BLaER1 treated with 17β-estradiol and CSF1 and Interleukin-3, amounts not matched to agents 10 nM and 100 nM (cell line): Measurements from ENCODE around the gene OTX1.
A peak's percentile ranks its signal among the peaks of the same experiment; 100 is the strongest.

ENCODE experiments used
- H3K27ac ChIP-seq, 11 experiments: shearing (Covaris generic); formaldehyde crosslinking; 2 replicates each; pipeline ENCODE4 v1.8.1; 2022
- H3K27me3 ChIP-seq, 11 experiments: shearing (Covaris generic); formaldehyde crosslinking; 2 replicates each; pipeline ENCODE4 v1.8.1; 2022
- H3K36me3 ChIP-seq, 11 experiments: shearing (Covaris generic); formaldehyde crosslinking; 2 replicates each; pipeline ENCODE4 v1.8.1; 2022
- H3K4me1 ChIP-seq, 10 experiments: shearing (Covaris generic); formaldehyde crosslinking; 2 replicates each; pipeline ENCODE4 v1.8.1; 2022
- H3K4me2 ChIP-seq, 11 experiments: shearing (Covaris generic); formaldehyde crosslinking; 2 replicates each; pipeline ENCODE4 v1.8.1; 2022
- H3K4me3 ChIP-seq, 10 experiments: shearing (Covaris generic); formaldehyde crosslinking; 2 replicates each; pipeline ENCODE4 v1.8.1; 2022
- H3K9ac ChIP-seq, 11 experiments: shearing (Covaris generic); formaldehyde crosslinking; 2 replicates each; pipeline ENCODE4 v1.8.1; 2022
- H3K9me3 ChIP-seq, 11 experiments: shearing (Covaris generic); formaldehyde crosslinking; replicated peaks in 1 of 11; 2 replicates each; pipeline ENCODE4 v1.8.1; 2022
- H4K20me1 ChIP-seq, 11 experiments: shearing (Covaris generic); formaldehyde crosslinking; 2 replicates each; pipeline ENCODE4 v1.8.1; 2022
- Cebpa-rat ChIP-seq, 11 experiments: shearing (Covaris generic); IDR thresholded peaks; 2 replicates each; pipeline ENCODE4 v1.8.1; 2022

The OTX1 gene

DNA sequence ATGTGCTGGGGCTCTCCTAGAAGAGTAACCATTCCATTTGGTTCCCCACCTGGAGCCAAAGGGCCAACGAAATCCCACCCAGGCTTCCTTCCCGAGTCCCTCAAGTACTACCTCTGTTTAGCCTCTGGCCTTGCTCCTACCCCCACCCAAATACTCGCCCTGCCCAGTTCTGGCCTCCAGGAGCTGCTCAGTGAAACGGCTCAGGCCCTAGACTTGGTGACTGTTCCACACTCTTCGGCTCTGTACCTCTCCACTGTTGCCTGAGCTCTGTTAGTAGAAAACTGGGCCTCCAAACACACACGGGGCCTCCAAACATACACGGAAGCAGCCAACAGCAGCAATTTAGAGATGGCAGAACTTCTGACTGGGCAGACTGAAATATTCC, 4.2 kb downstream of the OTX1 start:
- Histone ChIP-seq H3K4me1 (peaks cover 12 to 48% (median 16%) of the 10 kb centered on the region in 10 experiments; a peak in 19 of 20 replicates), H4K20me1 (peaks cover 0 to 96% (median 85%) of the 10 kb centered on the region in 11 experiments; a peak in 19 of 22 replicates), H3K4me3 (peak overlapping the region in 2 of 10 experiments; percentile 18 to 30; a peak in 1 of 20 replicates), H3K9ac (no peak overlapping the region), H3K27ac (no peak overlapping the region), H3K4me2 (no peak overlapping the region), H3K9me3 (peaks cover 23 to 58% (median 51%) of the 10 kb centered on the region in 11 experiments), H3K27me3 (peaks cover 99 to 100% (median 100%) of the 10 kb centered on the region in 11 experiments), H3K36me3 (no peaks in the 10 kb centered on the region)
- TF ChIP-seq Cebpa-rat (IDR thresholded peaks at IDR 0.05): no peak

DNA sequence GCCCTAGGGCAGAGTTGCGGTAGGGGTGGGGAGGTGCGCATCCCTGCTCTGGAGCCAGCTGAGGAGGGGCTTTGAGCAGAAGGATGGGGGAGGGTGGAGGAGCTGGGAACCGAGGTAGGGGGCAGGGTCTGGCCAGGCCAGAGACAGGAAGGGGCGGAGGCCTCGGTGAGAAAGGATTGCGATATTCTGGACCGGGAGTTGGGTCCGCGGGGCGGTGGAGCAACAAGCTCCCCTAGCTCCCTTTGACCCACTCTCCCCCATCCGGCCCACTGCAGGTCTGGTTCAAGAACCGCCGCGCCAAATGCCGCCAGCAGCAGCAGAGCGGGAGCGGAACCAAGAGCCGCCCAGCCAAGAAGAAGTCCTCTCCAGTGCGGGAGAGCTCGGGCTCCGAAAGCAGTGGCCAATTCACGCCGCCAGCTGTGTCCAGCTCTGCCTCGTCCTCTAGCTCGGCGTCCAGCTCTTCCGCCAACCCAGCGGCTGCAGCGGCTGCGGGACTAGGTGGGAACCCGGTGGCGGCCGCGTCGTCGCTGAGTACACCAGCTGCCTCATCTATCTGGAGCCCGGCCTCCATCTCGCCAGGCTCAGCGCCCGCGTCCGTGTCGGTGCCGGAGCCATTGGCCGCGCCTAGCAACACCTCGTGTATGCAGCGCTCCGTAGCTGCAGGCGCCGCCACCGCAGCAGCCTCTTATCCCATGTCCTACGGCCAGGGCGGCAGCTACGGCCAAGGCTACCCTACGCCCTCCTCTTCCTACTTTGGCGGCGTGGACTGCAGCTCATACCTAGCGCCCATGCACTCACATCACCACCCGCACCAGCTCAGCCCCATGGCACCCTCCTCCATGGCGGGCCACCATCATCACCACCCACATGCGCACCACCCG, 4.8 kb downstream of the OTX1 start:
- no peak overlapping the region for H3K27ac ChIP-seq
- H3K36me3 ChIP-seq: no peaks in the 10 kb centered on the region
- H3K9ac ChIP-seq: no peak overlapping the region
- no peak overlapping the region for H3K4me2 ChIP-seq
- H3K9me3 ChIP-seq: peaks cover 23 to 58% (median 51%) of the 10 kb centered on the region in 11 experiments
- H4K20me1 ChIP-seq: peaks cover 0 to 91% (median 79%) of the 10 kb centered on the region in 11 experiments; a peak in 19 of 22 replicates
- peaks cover 7 to 46% (median 11%) of the 10 kb centered on the region in 10 experiments; a peak in 18 of 20 replicates for H3K4me1 ChIP-seq
- peak overlapping the region in 2 of 10 experiments; percentile 29; a peak in 3 of 20 replicates for H3K4me3 ChIP-seq
- TF ChIP-seq Cebpa-rat (IDR thresholded peaks at IDR 0.05): no peak
- H3K27me3 ChIP-seq: peaks cover 99 to 100% (median 100%) of the 10 kb centered on the region in 11 experiments

DNA sequence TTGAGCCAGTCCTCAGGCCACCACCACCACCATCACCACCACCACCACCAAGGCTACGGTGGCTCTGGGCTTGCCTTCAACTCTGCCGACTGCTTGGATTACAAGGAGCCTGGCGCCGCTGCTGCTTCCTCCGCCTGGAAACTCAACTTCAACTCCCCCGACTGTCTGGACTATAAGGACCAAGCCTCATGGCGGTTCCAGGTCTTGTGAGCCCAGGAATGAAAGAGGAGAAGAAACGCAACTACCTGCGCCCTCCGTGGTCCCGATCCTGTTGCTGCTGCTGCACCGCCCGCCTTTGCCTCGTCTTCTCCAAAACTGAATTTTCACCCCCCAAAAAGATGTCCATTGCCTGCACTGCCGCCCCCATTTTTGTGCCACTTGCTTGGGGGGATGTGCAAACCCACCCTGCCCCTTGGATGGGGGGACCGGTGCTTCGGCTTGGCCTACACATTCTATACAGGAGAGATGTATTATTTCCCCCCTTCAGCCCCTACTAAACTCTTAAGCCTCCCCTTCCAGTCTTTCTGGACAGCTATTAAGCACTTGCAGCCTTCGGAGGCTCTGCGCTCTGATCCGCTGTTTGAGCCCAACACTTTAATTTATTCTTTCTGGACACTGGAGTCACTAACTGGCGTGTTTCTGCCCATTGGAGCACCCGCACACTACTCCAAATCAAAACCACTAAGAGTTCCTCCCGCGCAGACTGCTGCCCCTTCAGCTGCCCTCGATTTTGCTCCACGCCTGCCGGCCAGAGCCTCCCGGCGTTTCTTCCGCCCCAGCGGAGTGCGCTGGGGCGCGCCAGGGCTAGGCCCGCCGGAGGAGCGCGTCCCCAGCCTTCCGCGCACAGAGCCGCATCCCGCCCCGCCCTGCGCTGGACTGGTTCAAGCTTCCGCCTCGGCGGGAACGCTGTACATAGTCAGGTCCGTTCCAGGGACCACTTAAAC, 5.7 kb downstream of the OTX1 start:
- H3K4me3 ChIP-seq: peak overlapping the region in 5 of 10 experiments; percentile 9 to 46 (median 29); a peak in 8 of 20 replicates
- no peak for TF ChIP-seq Cebpa-rat (IDR thresholded peaks at IDR 0.05)

DNA sequence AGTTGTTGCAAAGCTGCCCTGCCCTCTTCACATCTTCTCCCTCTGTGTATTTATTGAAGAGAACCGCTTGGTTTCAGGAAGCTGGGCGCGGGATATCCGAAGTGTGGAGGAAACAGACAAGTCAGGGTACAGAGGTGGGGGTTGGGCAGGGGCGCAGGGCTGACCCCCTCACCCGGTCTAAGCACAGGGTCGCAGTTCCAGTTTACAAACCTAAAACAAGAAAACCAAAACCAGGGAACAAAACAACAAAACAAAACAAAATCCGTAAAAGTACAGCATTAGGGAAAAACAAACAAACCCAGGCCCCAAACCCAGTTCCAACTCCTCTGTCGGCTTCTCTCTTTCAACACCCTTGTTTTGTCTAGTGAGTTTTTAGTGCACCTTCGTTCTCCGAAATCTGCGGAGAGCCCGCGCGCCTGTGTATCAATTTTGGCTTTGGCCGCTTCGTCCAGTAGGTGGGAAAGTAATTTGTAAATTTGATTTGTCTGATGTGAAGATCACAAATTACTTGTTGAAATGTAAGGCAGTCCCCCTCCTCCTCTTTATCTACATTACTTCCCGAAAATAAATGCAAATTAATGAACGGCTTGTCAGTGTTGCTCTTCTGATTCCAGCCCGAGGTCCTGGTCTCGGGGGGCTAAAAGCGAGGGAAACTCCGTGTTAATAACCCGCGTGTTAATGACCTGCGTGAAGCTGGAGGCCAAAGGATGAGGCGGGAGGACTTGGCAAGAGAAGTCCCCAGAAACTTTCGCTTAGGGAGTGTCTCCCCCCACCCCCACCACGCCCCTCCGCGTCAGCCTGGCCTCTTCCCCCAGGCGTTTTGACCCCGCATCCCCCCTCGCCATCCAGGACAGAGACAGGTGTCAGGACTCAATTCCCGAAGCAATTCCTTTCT, 6.9 kb downstream of the OTX1 start:
- Histone ChIP-seq H3K4me3 (peak overlapping the region in 3 of 10 experiments; percentile 29 to 46 (median 38); a peak in 5 of 20 replicates), H3K27ac (no peak overlapping the region), H3K9ac (no peak overlapping the region), H3K36me3 (no peaks in the 10 kb centered on the region), H3K27me3 (peaks cover 100% of the 10 kb centered on the region in 11 experiments), H3K4me2 (peak overlapping the region in 4 of 11 experiments; percentile 46 to 83 (median 66); a peak in 7 of 22 replicates), H3K9me3 (peaks cover 23 to 49% (median 40%) of the 10 kb centered on the region in 11 experiments), H4K20me1 (peaks cover 0 to 87% (median 65%) of the 10 kb centered on the region in 11 experiments; a peak in 19 of 22 replicates), H3K4me1 (peaks cover 0 to 40% (median 4%) of the 10 kb centered on the region in 10 experiments; a peak in 6 of 20 replicates)
- no peak for TF ChIP-seq Cebpa-rat (IDR thresholded peaks at IDR 0.05)

More for the DNA sequence above, 5.7 kb downstream of the OTX1 start:
- Histone ChIP-seq H3K27ac (no peak overlapping the region), H3K27me3 (peaks cover 100% of the 10 kb centered on the region in 11 experiments), H3K9me3 (peaks cover 23 to 58% (median 51%) of the 10 kb centered on the region in 11 experiments), H3K4me1 (peaks cover 0 to 40% (median 4%) of the 10 kb centered on the region in 10 experiments; a peak in 10 of 20 replicates), H4K20me1 (peaks cover 0 to 92% (median 75%) of the 10 kb centered on the region in 11 experiments; a peak in 19 of 22 replicates), H3K4me2 (peak overlapping the region in 7 of 11 experiments; percentile 24 to 83 (median 46); a peak in 10 of 22 replicates), H3K9ac (no peak overlapping the region), H3K36me3 (no peaks in the 10 kb centered on the region)

DNA sequence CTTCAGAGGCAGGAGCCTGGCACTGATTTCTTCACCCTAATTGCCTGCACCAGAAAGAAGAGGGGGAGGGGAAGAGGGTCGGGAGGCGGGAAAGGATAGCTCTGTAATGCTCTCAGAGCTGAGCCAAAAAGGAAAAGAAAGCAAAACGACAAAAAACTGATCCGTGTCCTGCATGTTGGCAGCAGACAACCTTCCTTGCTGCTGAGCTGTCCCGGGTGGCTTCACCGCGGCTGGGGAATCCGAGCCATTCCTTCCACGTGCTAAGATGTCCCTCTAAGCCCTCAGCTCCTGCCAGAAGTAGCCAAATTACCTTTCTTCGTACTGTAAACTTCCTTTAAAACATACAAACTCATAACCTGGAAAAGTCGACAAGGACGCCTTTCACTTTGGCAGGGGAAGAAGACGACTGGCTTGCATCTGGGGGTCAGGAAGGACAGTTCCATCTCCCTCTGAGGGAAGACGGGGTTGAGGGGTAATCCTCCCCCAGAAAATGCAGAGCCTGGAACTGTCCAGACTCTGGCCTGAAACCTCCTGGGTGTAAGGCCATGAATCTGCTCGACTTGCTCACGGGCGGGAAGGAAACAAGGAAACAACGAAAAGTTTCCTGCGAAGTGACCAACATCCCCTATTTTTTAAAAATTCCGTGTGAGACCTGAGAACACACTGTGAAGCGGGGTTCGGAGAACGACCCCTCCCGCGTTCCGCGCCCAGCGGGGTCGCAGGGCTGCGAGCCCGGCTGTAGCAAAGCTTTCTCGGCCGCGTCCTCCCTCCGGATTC, 7.7 kb downstream of the OTX1 start:
- no peak for TF ChIP-seq Cebpa-rat (IDR thresholded peaks at IDR 0.05)
- Histone ChIP-seq H3K4me2 (peak overlapping the region in 4 of 11 experiments; percentile 9 to 81 (median 38); a peak in 7 of 22 replicates), H3K4me1 (peaks cover 0 to 40% (median 4%) of the 10 kb centered on the region in 10 experiments; a peak in 6 of 20 replicates), H3K27me3 (peaks cover 100% of the 10 kb centered on the region in 11 experiments), H3K27ac (no peak overlapping the region), H3K4me3 (peak overlapping the region in 1 of 10 experiments; percentile 2; a peak in 1 of 20 replicates), H4K20me1 (peaks cover 0 to 79% (median 59%) of the 10 kb centered on the region in 11 experiments; a peak in 19 of 22 replicates), H3K9me3 (peaks cover 23 to 42% (median 38%) of the 10 kb centered on the region in 11 experiments), H3K36me3 (no peaks in the 10 kb centered on the region), H3K9ac (no peak overlapping the region)

- Histone ChIP-seq H3K9ac (no peak overlapping the region), H3K27me3 (peaks cover 100% of the 10 kb centered on the region in 11 experiments), H3K4me2 (peak overlapping the region in 3 of 11 experiments; percentile 25 to 81 (median 51); a peak in 6 of 22 replicates), H4K20me1 (peaks cover 0 to 72% (median 51%) of the 10 kb centered on the region in 11 experiments; a peak in 19 of 22 replicates), H3K4me1 (peaks cover 0 to 35% (median 4%) of the 10 kb centered on the region in 10 experiments; a peak in 6 of 20 replicates), H3K36me3 (no peaks in the 10 kb centered on the region), H3K27ac (no peak overlapping the region), H3K4me3 (peak overlapping the region in 2 of 10 experiments; percentile 24 to 31; a peak in 3 of 20 replicates), H3K9me3 (peaks cover 19 to 35% (median 31%) of the 10 kb centered on the region in 11 experiments)
- no peak for TF ChIP-seq Cebpa-rat (IDR thresholded peaks at IDR 0.05)
Observed at GRCh38 chr2:63058921-63059792, 8.5 kb downstream of the OTX1 start.
